Tibial nerve (tissue), 3 donors: ENCODE measurements around the gene PLA2G2D.

Experiments
- CTCF ChIP-seq, 5 experiments: fragments of 200-600 bp in 3 of 5; fragments of 450-650 bp in 2 of 5; sonication (generic) in 3 of 5; IDR thresholded peaks; one replicate each; pipeline ENCODE4 v1.5.1; 2016 to 2019; ENCODE audit warnings: antibody characterized with exemption in 5 of 5, mild to moderate bottlenecking in 3 of 5, moderate library complexity in 2 of 5
- POLR2A ChIP-seq, 2 donors: fragments of 450-650 bp; IDR thresholded peaks; one replicate each; pipeline ENCODE4 v1.6.1; 2017; ENCODE audit warnings: antibody characterized with exemption in 2 of 2, mild to moderate bottlenecking in 2 of 2, moderate library complexity in 2 of 2

- no peak for TF ChIP-seq CTCF (IDR thresholded peaks at IDR 0.05)
- no peak for TF ChIP-seq POLR2A (IDR thresholded peaks at IDR 0.05)
Measured at GRCh38 chr1:20158358-20159070, 39.2 kb upstream of the PLA2G2D start.
